ENCODE data around the gene COBLL1.

DNA sequence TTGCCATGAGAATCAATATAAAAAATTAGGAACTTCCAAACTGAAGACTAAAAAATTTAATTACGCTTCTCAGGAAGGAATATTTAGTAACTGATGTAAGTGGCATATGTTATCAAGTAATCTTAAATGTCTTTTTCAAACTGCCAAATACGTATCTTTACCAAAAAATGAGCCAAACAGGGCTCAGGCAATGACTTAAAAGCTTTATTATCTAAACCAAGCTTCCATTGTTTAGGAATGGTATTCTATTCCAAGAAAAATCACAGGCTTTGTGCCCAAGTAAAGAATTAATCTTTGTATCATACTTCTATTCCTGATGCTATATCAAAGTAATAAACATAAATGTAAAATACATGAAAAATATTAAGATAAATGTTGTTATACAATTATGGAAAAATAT lies 148.7 kb downstream of the COBLL1 start:
- TF ChIP-seq, protein P1, sequence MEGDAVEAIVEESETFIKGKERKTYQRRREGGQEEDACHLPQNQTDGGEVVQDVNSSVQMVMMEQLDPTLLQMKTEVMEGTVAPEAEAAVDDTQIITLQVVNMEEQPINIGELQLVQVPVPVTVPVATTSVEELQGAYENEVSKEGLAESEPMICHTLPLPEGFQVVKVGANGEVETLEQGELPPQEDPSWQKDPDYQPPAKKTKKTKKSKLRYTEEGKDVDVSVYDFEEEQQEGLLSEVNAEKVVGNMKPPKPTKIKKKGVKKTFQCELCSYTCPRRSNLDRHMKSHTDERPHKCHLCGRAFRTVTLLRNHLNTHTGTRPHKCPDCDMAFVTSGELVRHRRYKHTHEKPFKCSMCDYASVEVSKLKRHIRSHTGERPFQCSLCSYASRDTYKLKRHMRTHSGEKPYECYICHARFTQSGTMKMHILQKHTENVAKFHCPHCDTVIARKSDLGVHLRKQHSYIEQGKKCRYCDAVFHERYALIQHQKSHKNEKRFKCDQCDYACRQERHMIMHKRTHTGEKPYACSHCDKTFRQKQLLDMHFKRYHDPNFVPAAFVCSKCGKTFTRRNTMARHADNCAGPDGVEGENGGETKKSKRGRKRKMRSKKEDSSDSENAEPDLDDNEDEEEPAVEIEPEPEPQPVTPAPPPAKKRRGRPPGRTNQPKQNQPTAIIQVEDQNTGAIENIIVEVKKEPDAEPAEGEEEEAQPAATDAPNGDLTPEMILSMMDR (IDR thresholded peaks at IDR 0.05) = no peak
- no peak for TF ChIP-seq EZH2phosphoT487 (IDR thresholded peaks at IDR 0.05)

All from neural progenitor cell (in vitro differentiated cells).